ENCODE results near the gene SEPHS2. TPM values are rescaled to one million over a fixed set of nuclear protein-coding genes. Genes with fewer than 3 reads are reported as not detected.

SEPHS2 gene
- total and polyA plus RNA-seq, 8 donors, result 30.7 to 167 (median 43.6) TPM

- 0 to 2% (median 1%) methylated on average over 29 to 65 of the region's 65 CpGs for WGBS, 5 donors
- no peak for TF ChIP-seq EP300 (IDR thresholded peaks at IDR 0.05)
- TF ChIP-seq POLR2AphosphoS5 (IDR thresholded peaks at IDR 0.05), result peak in 2 of 3 donors; percentile 19 to 76
- peak; percentile 95 to 97 for DNase-seq
- intact Hi-C loops (cut with DNase I; ENCODE audit: low total_unique reads), result no loop called here
- H3K4me1 ChIP-seq, result peaks cover 21 to 38% (median 31%) of the 10 kb centered on the region in 4 donors
- H3K9me3 ChIP-seq, result no peaks in the 10 kb centered on the region
- no peaks in the 10 kb centered on the region for H3K27me3 ChIP-seq
- peak within 1 kb of the TSS; percentile 56 to 77 (median 64) for H3K4me3 ChIP-seq
- H3K27ac ChIP-seq, result peak within 1 kb of the TSS; percentile 88 to 93 (median 90)
- peaks cover 6 to 12% (median 10%) of the 10 kb centered on the region in 4 donors for H3K36me3 ChIP-seq
Observed at GRCh38 chr16:30407102-30407803, 38.4 kb downstream of the SEPHS2 start, which contains the start of gene ZNF771. TSS of gene ZNF771 (plus strand) at chr16:30407606. CDS start at chr16:30408054, 448 bp downstream.

- DNase-seq, result no peak
- Histone ChIP-seq H3K36me3 (peaks cover 2 to 9% (median 6%) of the 10 kb centered on the region in 4 donors), H3K27me3 (no peaks in the 10 kb centered on the region), H3K4me1 (peaks cover 21 to 38% (median 31%) of the 10 kb centered on the region in 4 donors), H3K9me3 (no peaks in the 10 kb centered on the region), H3K27ac (peak overlapping the region; percentile 88 to 93 (median 90)), H3K4me3 (peak overlapping the region; percentile 56 to 77 (median 64))
- WGBS, 5 donors, result 17 to 21% (median 18%) methylated on average over 14 of the region's 14 CpGs
- intact Hi-C loops (cut with DNase I; ENCODE audit: low total_unique reads), result no loop called here
- TF ChIP-seq CTCF (IDR thresholded peaks at IDR 0.05), result no peak
Observed at GRCh38 chr16:30406795-30407101, 38.9 kb downstream of the SEPHS2 start.

GRCh38 chr16:30401768-30402425 is 43.8 kb downstream of the SEPHS2 start:
- TF ChIP-seq CTCF (IDR thresholded peaks at IDR 0.05) (no peak), POLR2A (IDR thresholded peaks at IDR 0.05) (no peak), EP300 (IDR thresholded peaks at IDR 0.05) (no peak), POLR2AphosphoS5 (IDR thresholded peaks at IDR 0.05) (no peak)
- no peak for DNase-seq
- intact Hi-C loops (cut with DNase I; ENCODE audit: low total_unique reads), result no loop called here
- WGBS, 5 donors, result 70 to 74% (median 74%) methylated on average over 8 of the region's 8 CpGs
- no peaks in the 10 kb centered on the region for H3K27me3 ChIP-seq
- no peak overlapping the region for H3K27ac ChIP-seq
- no peak overlapping the region for H3K4me3 ChIP-seq
- no peaks in the 10 kb centered on the region for H3K9me3 ChIP-seq
- peaks cover 2 to 49% (median 24%) of the 10 kb centered on the region in 4 donors for H3K4me1 ChIP-seq
- peaks cover 11 to 21% (median 18%) of the 10 kb centered on the region in 4 donors for H3K36me3 ChIP-seq

GRCh38 chr16:30399435-30400186 is 46.1 kb downstream of the SEPHS2 start:
- Histone ChIP-seq H3K9me3 (no peaks in the 10 kb centered on the region), H3K36me3 (peaks cover 11 to 21% (median 18%) of the 10 kb centered on the region in 4 donors), H3K4me3 (peak overlapping the region; percentile 59 to 66 (median 64)), H3K27me3 (no peaks in the 10 kb centered on the region), H3K4me1 (peaks cover 15 to 62% (median 34%) of the 10 kb centered on the region in 4 donors), H3K27ac (peak overlapping the region; percentile 74 to 89 (median 81))
- intact Hi-C loops (cut with DNase I; ENCODE audit: low total_unique reads), result no loop called here
- no peak for DNase-seq
- TF ChIP-seq POLR2A (IDR thresholded peaks at IDR 0.05), result no peak
- TF ChIP-seq EP300 (IDR thresholded peaks at IDR 0.05), result no peak
- TF ChIP-seq POLR2AphosphoS5 (IDR thresholded peaks at IDR 0.05), result no peak
- no peak for TF ChIP-seq CTCF (IDR thresholded peaks at IDR 0.05)
- 14 to 19% (median 18%) methylated on average over 7 to 12 of the region's 12 CpGs for WGBS, 5 donors

Data from stomach (tissue), 9 donors.